HG03045 (cell line): ENCODE results near the gene CCR6.

ENCODE experiments used
- ATAC-seq: cut with Tn5 transposase; IDR thresholded peaks from one replicate; pipeline ENCODE4 v1.9.1; 2021; ENCODE audit warnings: mild to moderate bottlenecking, moderate library complexity; ENCODE audit not compliant: unreplicated experiment

Gene CCR6

GRCh38 chr6:167097770-167098169, 25.1 kb upstream of the CCR6 start:
- no peak for ATAC-seq

DNA sequence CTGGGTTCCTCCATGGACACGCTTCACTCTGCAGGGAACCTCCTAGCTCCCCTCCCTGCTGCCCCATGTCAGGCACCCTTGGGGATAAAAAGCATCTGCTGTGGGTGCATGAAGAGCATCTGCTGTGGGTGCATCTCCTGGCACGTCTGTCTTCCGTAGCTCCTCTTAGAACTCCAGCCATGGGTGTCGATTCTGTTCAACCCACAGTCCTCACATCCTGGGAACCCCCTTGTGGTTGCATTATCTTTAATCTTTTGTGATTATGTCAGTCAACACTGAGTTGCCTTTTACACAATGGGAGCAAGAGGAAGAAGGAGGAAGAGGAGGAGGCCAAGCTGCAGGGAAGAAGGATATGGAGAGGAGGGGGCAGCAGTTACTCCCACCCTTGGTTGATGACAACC, 24.1 kb upstream of the CCR6 start:
- ATAC-seq, result no peak

GRCh38 chr6:167099707-167100106, 23.2 kb upstream of the CCR6 start:
- no peak for ATAC-seq

GRCh38 chr6:167100241-167100674, 22.6 kb upstream of the CCR6 start:
- no peak for ATAC-seq

DNA sequence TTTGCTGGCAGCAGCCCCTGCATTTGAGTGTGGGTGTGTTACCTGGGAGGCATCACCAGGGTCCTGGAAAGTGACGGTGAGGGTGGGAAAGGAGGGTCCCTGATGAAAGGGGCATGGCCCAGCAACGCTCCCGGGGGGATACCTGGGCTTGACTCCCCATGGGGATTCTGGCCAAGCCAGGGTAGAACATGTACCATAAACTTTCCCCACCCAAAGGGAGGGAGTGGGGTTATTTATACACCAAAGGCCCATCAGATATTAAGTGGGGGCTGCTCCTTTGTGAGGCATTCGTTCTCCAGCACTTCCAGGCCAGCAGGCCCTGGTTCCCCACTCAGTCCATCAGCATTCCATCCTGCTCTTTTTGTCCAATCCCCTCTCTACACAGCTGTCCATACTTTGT, 20.6 kb upstream of the CCR6 start:
- no peak for ATAC-seq

- ATAC-seq, result peak; percentile 97
These were observed 19.6 kb upstream of the CCR6 start for GRCh38 chr6:167103041-167103891.

- ATAC-seq, result no peak
These were observed 18.5 kb upstream of the CCR6 start for GRCh38 chr6:167104388-167104787.

- ATAC-seq, result no peak
These were observed 17.8 kb upstream of the CCR6 start for GRCh38 chr6:167105060-167105459.

GRCh38 chr6:167106406-167106805, 16.5 kb upstream of the CCR6 start:
- ATAC-seq, result no peak

- no peak for ATAC-seq
These were observed 15.1 kb upstream of the CCR6 start for GRCh38 chr6:167107787-167108186.

- no peak for ATAC-seq
These were observed 14.6 kb upstream of the CCR6 start for GRCh38 chr6:167108278-167108677.

GRCh38 chr6:167109651-167110050, 13.2 kb upstream of the CCR6 start:
- ATAC-seq, result no peak

DNA sequence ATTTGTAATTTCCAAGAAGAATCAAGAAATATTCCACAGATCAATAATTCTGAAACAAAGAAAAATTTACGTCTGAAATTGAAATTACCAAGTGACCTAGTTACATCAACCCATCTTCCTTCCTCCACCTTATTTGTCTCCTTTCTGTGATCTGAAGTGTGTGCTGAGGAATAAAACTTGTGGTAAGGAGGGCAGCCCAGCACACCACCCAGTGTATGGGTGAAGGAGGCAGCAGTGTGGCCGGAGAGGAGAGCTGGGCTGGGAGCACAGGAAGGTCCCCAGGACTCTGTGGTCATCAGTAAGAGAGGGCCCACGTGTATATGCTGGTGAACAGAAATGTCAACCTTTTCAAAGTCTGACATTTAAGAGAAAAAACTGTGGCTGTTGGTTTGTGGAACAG, 11.3 kb upstream of the CCR6 start:
- ATAC-seq, result no peak

GRCh38 chr6:167112421-167112820, 10.5 kb upstream of the CCR6 start:
- ATAC-seq, result no peak

GRCh38 chr6:167113047-167113754, 9.7 kb upstream of the CCR6 start:
- peak; percentile 38 for ATAC-seq

DNA sequence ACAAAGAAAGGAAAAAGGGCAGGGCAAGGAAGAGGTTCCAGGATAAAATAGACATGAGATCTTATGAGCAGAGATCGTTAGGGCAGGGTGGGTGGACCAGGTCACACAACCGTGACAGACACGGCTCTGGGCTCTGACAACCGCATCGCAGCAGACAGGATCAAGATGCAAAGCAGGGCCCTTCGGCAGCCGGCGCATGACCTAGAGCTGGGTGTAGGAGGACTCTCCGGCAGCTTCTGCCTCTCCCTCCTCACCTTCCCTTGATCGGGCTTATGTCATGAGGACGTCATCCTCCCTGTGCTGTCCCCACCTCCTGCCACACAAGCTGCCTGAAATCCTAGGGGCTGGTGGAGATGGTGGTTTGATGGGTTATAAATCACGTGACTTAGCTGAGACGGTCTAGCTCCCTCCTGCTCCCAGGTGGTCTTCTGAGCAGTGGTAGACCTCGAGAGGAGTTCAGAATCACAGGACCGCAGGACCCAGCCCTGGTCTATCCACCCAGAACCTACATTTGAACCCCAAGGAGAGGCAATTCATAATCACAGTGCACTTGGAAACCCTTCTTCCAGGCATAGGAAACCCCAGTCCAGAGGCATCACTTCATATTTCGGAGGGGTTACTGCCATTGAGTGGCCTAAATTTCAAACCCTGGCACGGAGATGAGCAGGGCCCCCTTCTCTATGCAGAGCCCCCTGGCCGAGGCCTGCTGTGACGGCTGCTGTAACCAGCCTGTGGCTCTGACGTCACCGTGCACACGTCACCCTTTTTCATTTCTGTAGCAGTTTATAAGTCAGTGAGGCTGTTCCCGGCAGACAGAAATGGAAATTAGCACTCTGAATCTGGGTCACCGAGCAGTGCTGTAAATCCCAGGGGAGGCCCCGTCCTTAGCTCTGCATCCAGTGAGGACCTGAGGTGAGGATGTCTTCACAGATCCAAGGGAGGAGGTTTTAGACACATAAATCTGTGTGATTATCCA, 8.7 kb upstream of the CCR6 start:
- ATAC-seq, result peak; percentile 91

- no peak for ATAC-seq
These were observed 7.8 kb upstream of the CCR6 start for GRCh38 chr6:167115054-167115453.

DNA sequence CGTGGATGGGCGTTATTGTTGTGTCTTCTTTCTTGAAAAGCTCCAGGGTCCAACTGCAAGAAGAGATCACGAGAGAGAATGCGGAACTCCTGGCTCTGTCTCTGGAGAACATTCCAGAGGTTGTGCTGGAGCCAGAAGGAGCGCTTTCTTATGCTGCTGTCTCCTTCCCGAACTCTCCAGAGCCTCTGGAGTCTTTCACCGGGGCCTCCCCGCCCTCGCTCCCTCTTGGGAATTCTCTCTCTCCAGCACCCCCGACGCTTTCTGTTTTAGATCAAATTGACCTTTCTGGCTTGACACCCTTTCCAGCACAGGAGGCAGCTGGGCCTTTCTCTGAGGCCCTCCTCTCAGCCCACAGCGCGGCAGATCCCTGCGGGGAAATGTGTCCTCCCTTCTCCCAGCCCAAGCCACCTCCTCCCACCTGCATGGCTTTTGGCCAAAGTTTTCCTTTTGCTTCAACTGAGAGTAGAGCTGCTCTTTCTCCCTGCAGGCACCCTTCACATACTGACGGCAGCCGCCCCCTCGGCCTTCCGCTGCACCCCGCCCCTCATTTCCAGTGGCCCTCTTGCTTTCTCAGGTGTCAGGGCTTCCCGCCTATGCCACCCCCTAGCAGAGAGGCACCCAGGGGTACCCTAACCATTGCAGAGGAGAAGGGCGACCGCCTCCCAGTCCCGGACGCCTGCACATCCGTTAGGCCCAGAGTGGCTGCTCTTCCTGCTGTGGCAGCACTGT, 6.6 kb upstream of the CCR6 start:
- no peak for ATAC-seq

- ATAC-seq, result no peak
These were observed 6.1 kb upstream of the CCR6 start for GRCh38 chr6:167116838-167117228.

DNA sequence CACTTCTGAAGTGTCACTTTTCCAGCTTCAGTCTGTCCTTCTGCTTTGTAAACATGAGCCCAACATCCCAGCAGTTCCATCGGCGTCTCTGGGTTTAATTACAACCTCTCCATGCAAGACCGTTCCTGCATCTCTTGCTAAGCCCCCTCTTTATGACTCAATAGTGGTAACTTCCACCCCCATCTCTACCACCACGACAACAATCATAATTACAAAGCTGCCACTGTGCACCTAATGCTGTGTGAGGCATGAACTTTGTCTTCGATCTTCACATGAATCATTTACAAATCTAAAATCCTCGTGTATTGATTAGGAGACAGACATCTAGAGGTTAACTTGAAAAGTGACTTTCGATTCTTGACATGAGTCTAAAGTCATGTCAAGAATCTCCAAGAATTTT, 4.9 kb upstream of the CCR6 start:
- ATAC-seq, result no peak
